Measurements from ENCODE around the gene ABCA7.
A peak's percentile ranks its signal among the peaks of the same experiment; 100 is the strongest.
"Not testable (repeated sequence)": the region's sequence is repeated elsewhere in the genome, so short reads cannot be mapped to it uniquely, and the experiment has no call there.

Gene ABCA7

GRCh38 chr19:1020868-1021425 is 19.0 kb upstream of the ABCA7 start, which contains the start of gene TMEM259:
TMEM259 (minus strand) TSS chr19:1021123; CDS start chr19:1020996, 127 bp downstream.
- H3K27ac ChIP-seq = peak within 1 kb of the TSS; percentile 98
- no peaks in the 10 kb centered on the region for H3K9me3 ChIP-seq
- H3K36me3 ChIP-seq = peaks cover 31% of the 10 kb centered on the region
- H3K4me3 ChIP-seq = peak within 1 kb of the TSS; percentile 99
- peaks cover 49% of the 10 kb centered on the region for H4K20me1 ChIP-seq
- TF ChIP-seq Cebpa-rat (IDR thresholded peaks at IDR 0.05) = no peak
- H3K9ac ChIP-seq = peak within 1 kb of the TSS; percentile 99
- H3K27me3 ChIP-seq = peaks cover 2% of the 10 kb centered on the region
- H3K4me2 ChIP-seq = peak within 1 kb of the TSS; percentile 99
- peaks cover 58% of the 10 kb centered on the region for H3K4me1 ChIP-seq

- H3K27ac ChIP-seq, H3K9ac ChIP-seq, H3K36me3 ChIP-seq, H3K9me3 ChIP-seq, H3K4me3 ChIP-seq, H3K4me2 ChIP-seq: not testable (repeated sequence)
- H4K20me1 ChIP-seq = peaks cover 32% of the 10 kb centered on the region
- peaks cover 31% of the 10 kb centered on the region for H3K27me3 ChIP-seq
- peaks cover 58% of the 10 kb centered on the region for H3K4me1 ChIP-seq
These were observed 16.1 kb upstream of the ABCA7 start for GRCh38 chr19:1023883-1024188.

- H3K4me1 ChIP-seq = peaks cover 48% of the 10 kb centered on the region
- H3K9me3 ChIP-seq, H3K27ac ChIP-seq: not testable (repeated sequence)
These were observed 14.8 kb upstream of the ABCA7 start for GRCh38 chr19:1025080-1025479.

GRCh38 chr19:1025960-1026782 is 13.7 kb upstream of the ABCA7 start, which contains the start of gene CNN2:
CNN2 (plus strand) TSS chr19:1026608; CDS start chr19:1026662, 54 bp downstream.
- Histone ChIP-seq H3K27me3 (peaks cover 43% of the 10 kb centered on the region), H3K36me3 (no peaks in the 10 kb centered on the region), H3K9ac (peak within 1 kb of the TSS; percentile 15; the same call in 1 of the 2 replicates), H3K4me1 (peaks cover 48% of the 10 kb centered on the region), H3K27ac (no peak within 1 kb of the TSS), H3K4me3 (peak within 1 kb of the TSS; percentile 73), H3K9me3 (no peaks in the 10 kb centered on the region), H3K4me2 (peak within 1 kb of the TSS; percentile 99), H4K20me1 (0 out of 2 replicates have a peak, but pooled peaks cover 11% of the 10 kb centered on the region)
- no peak for TF ChIP-seq Cebpa-rat (IDR thresholded peaks at IDR 0.05)

More at GRCh38 chr19:1025080-1025479, 14.8 kb upstream of the ABCA7 start:
- not testable (repeated sequence) for H3K9ac ChIP-seq, H3K4me3 ChIP-seq, H3K36me3 ChIP-seq, H3K4me2 ChIP-seq
- Histone ChIP-seq H4K20me1 (peaks cover 19% of the 10 kb centered on the region), H3K27me3 (peaks cover 43% of the 10 kb centered on the region)

GRCh38 chr19:1026783-1027649 is 12.9 kb upstream of the ABCA7 start:
- 0 out of 2 replicates have a peak, but pooled peaks cover 11% of the 10 kb centered on the region for H4K20me1 ChIP-seq
- H3K4me1 ChIP-seq = peaks cover 45% of the 10 kb centered on the region
- H3K9me3 ChIP-seq = no peaks in the 10 kb centered on the region
- peak overlapping the region; percentile 15; the same call in 1 of the 2 replicates for H3K9ac ChIP-seq
- H3K27ac ChIP-seq = no peak overlapping the region
- H3K4me2 ChIP-seq = peak overlapping the region; percentile 99
- TF ChIP-seq Cebpa-rat (IDR thresholded peaks at IDR 0.05) = no peak
- H3K36me3 ChIP-seq = 0 out of 2 replicates have a peak, but pooled peaks cover under 1% of the 10 kb centered on the region
- peaks cover 43% of the 10 kb centered on the region for H3K27me3 ChIP-seq
- peak overlapping the region; percentile 73 for H3K4me3 ChIP-seq

- Histone ChIP-seq H3K9ac (no peak overlapping the region), H3K4me3 (peak overlapping the region; percentile 73), H3K9me3 (no peaks in the 10 kb centered on the region), H3K4me2 (peak overlapping the region; percentile 99), H3K36me3 (peaks cover 7% of the 10 kb centered on the region; the same call in 1 of the 2 replicates), H3K27ac (no peak overlapping the region), H4K20me1 (0 out of 2 replicates have a peak, but pooled peaks cover 11% of the 10 kb centered on the region), H3K4me1 (peaks cover 38% of the 10 kb centered on the region), H3K27me3 (peaks cover 43% of the 10 kb centered on the region)
- no peak for TF ChIP-seq Cebpa-rat (IDR thresholded peaks at IDR 0.05)
These were observed 12.3 kb upstream of the ABCA7 start for GRCh38 chr19:1027650-1028061.

- Histone ChIP-seq H3K36me3 (peaks cover 7% of the 10 kb centered on the region; the same call in 1 of the 2 replicates), H3K4me1 (peaks cover 32% of the 10 kb centered on the region), H3K4me2 (peak overlapping the region; percentile 99), H3K9me3 (no peaks in the 10 kb centered on the region), H3K27ac (no peak overlapping the region), H4K20me1 (0 out of 2 replicates have a peak, but pooled peaks cover 11% of the 10 kb centered on the region), H3K27me3 (peaks cover 43% of the 10 kb centered on the region), H3K9ac (no peak overlapping the region), H3K4me3 (peak overlapping the region; percentile 73)
- no peak for TF ChIP-seq Cebpa-rat (IDR thresholded peaks at IDR 0.05)
These were observed 11.6 kb upstream of the ABCA7 start for GRCh38 chr19:1028062-1028926.

- Histone ChIP-seq H3K36me3 (peaks cover 7% of the 10 kb centered on the region; the same call in 1 of the 2 replicates), H3K27me3 (peaks cover 26% of the 10 kb centered on the region), H3K9me3 (no peaks in the 10 kb centered on the region), H3K4me1 (peaks cover 37% of the 10 kb centered on the region), H3K4me3 (no peak overlapping the region), H3K9ac (no peak overlapping the region), H3K4me2 (no peak overlapping the region), H3K27ac (no peak overlapping the region), H4K20me1 (0 out of 2 replicates have a peak, but pooled peaks cover 4% of the 10 kb centered on the region)
- no peak for TF ChIP-seq Cebpa-rat (IDR thresholded peaks at IDR 0.05)
These were observed 7.5 kb upstream of the ABCA7 start for GRCh38 chr19:1032264-1032867.
